Large intestine (tissue), 3 donors: ENCODE results near the gene CDC45. TPM values are rescaled to one million over a fixed set of nuclear protein-coding genes. Genes with fewer than 3 reads are reported as not detected.
"Not testable (repeated sequence)": the region's sequence is repeated elsewhere in the genome, so short reads cannot be mapped to it uniquely, and the experiment has no call there.

ENCODE experiments used
- DNase-seq, 2 donors: peaks; one replicate each; pipeline versions ENCODE4 v3.0.0 to v3.0.0-alpha.2; 2013
- H3K27ac ChIP-seq: one replicate; pipeline ENCODE4 v1.5.1; 2013; ENCODE audit warnings: low read length
- H3K27me3 ChIP-seq: 2 replicates; pipeline ENCODE4 v1.6.1; 2013; ENCODE audit warnings: low read length; ENCODE audit not compliant: control insufficient read depth, insufficient read depth
- H3K36me3 ChIP-seq: 2 replicates; pipeline ENCODE4 v1.6.1; 2013; ENCODE audit warnings: low read length; ENCODE audit not compliant: control insufficient read depth, insufficient read depth
- H3K4me1 ChIP-seq: one replicate; pipeline ENCODE4 v1.6.1; 2013; ENCODE audit warnings: low read length; ENCODE audit not compliant: control insufficient read depth, insufficient read depth
- H3K4me3 ChIP-seq: one replicate; pipeline ENCODE4 v1.5.1; 2013; ENCODE audit warnings: low read length
- H3K9me3 ChIP-seq: one replicate; pipeline ENCODE4 v1.6.1; 2013; ENCODE audit warnings: mild to moderate bottlenecking, low read depth, low read length, moderate library complexity; ENCODE audit not compliant: control insufficient read depth
- WGBS: methylation state at CpG from one replicate; pipeline ENCODE4 v1.1.5; 2013; ENCODE audit warnings: low lambda C conversion rate; ENCODE audit not compliant: insufficient coverage; 5-methylcytosine and 5-hydroxymethylcytosine counted together
- polyA plus RNA-seq: library from polyadenylated mRNA; unstranded; fragments of 120-200 nt; gene quantifications from one replicate; pipeline ENCODE4 v1.2.1, GENCODE V29; 2013

CDC45 gene
- polyA plus RNA-seq, 1 donor = 8.7 TPM

- 92% methylated on average over 2 of the region's 8 CpGs for WGBS
- no peak overlapping the region for H3K4me3 ChIP-seq
- no peak for DNase-seq
- H3K36me3 ChIP-seq = no peaks in the 10 kb centered on the region
- no peak overlapping the region for H3K27ac ChIP-seq
- no peaks in the 10 kb centered on the region for H3K4me1 ChIP-seq
- no peaks in the 10 kb centered on the region for H3K9me3 ChIP-seq
- no peaks in the 10 kb centered on the region for H3K27me3 ChIP-seq
These were observed 53.4 kb downstream of the CDC45 start for GRCh38 chr22:19533049-19533626.

- Histone ChIP-seq H3K27me3 (no peaks in the 10 kb centered on the region), H3K4me3 (no peak overlapping the region), H3K27ac (no peak overlapping the region), H3K9me3 (no peaks in the 10 kb centered on the region), H3K4me1 (no peaks in the 10 kb centered on the region), H3K36me3 (no peaks in the 10 kb centered on the region)
- DNase-seq = no peak
These were observed 54.1 kb downstream of the CDC45 start for GRCh38 chr22:19533857-19534256.

GRCh38 chr22:19535001-19535400, 55.3 kb downstream of the CDC45 start:
- no peaks in the 10 kb centered on the region for H3K4me1 ChIP-seq
- H3K36me3 ChIP-seq = no peaks in the 10 kb centered on the region
- no peaks in the 10 kb centered on the region for H3K27me3 ChIP-seq
- H3K9me3 ChIP-seq = no peaks in the 10 kb centered on the region
- no peak overlapping the region for H3K4me3 ChIP-seq
- DNase-seq = no peak
- WGBS = no CpG with 5 or more reads among the region's 3 CpGs
- H3K27ac ChIP-seq = no peak overlapping the region

- Histone ChIP-seq H3K4me3 (no peak overlapping the region), H3K4me1 (no peaks in the 10 kb centered on the region), H3K27ac (no peak overlapping the region), H3K27me3 (no peaks in the 10 kb centered on the region), H3K36me3 (no peaks in the 10 kb centered on the region), H3K9me3 (no peaks in the 10 kb centered on the region)
- DNase-seq = no peak
- WGBS = no CpG with 5 or more reads among the region's 9 CpGs
These were observed 56.8 kb downstream of the CDC45 start for GRCh38 chr22:19536564-19536963.

GRCh38 chr22:19537941-19538488, 58.3 kb downstream of the CDC45 start:
- DNase-seq = no peak
- no peaks in the 10 kb centered on the region for H3K27me3 ChIP-seq
- H3K36me3 ChIP-seq = no peaks in the 10 kb centered on the region
- no peaks in the 10 kb centered on the region for H3K9me3 ChIP-seq
- WGBS = 57% methylated on average over 1 of the region's 5 CpGs
- H3K4me3 ChIP-seq = no peak overlapping the region
- H3K27ac ChIP-seq = no peak overlapping the region
- no peaks in the 10 kb centered on the region for H3K4me1 ChIP-seq

GRCh38 chr22:19540394-19540793, 60.7 kb downstream of the CDC45 start:
- Histone ChIP-seq H3K36me3 (no peaks in the 10 kb centered on the region), H3K9me3 (no peaks in the 10 kb centered on the region), H3K27me3 (no peaks in the 10 kb centered on the region), H3K27ac (no peak overlapping the region), H3K4me1 (no peaks in the 10 kb centered on the region), H3K4me3 (no peak overlapping the region)
- no peak for DNase-seq

- WGBS = no CpG with 5 or more reads among the region's 16 CpGs
- Histone ChIP-seq H3K4me1 (no peaks in the 10 kb centered on the region), H3K27me3 (no peaks in the 10 kb centered on the region), H3K36me3 (no peaks in the 10 kb centered on the region), H3K9me3 (no peaks in the 10 kb centered on the region), H3K4me3 (no peak overlapping the region), H3K27ac (no peak overlapping the region)
- DNase-seq = peak; percentile 53 to 56
These were observed 64.4 kb downstream of the CDC45 start for GRCh38 chr22:19543970-19544708.

GRCh38 chr22:19545935-19546207, 66.2 kb downstream of the CDC45 start:
- H3K36me3 ChIP-seq = no peaks in the 10 kb centered on the region
- no peak overlapping the region for H3K4me3 ChIP-seq
- no peak for DNase-seq
- H3K27ac ChIP-seq = no peak overlapping the region
- no peaks in the 10 kb centered on the region for H3K27me3 ChIP-seq
- H3K9me3 ChIP-seq = no peaks in the 10 kb centered on the region
- no peaks in the 10 kb centered on the region for H3K4me1 ChIP-seq
- WGBS = no CpG with 5 or more reads among the region's 5 CpGs

GRCh38 chr22:19546680-19547079, 67.0 kb downstream of the CDC45 start:
- no peaks in the 10 kb centered on the region for H3K4me1 ChIP-seq
- H3K9me3 ChIP-seq = no peaks in the 10 kb centered on the region
- H3K36me3 ChIP-seq = no peaks in the 10 kb centered on the region
- no CpG with 5 or more reads among the region's 6 CpGs for WGBS
- H3K27ac ChIP-seq = no peak overlapping the region
- H3K4me3 ChIP-seq = no peak overlapping the region
- DNase-seq = no peak
- no peaks in the 10 kb centered on the region for H3K27me3 ChIP-seq

- no peaks in the 10 kb centered on the region for H3K9me3 ChIP-seq
- no peak overlapping the region for H3K4me3 ChIP-seq
- WGBS = no CpG with 5 or more reads among the region's 8 CpGs
- no peaks in the 10 kb centered on the region for H3K36me3 ChIP-seq
- H3K27me3 ChIP-seq = no peaks in the 10 kb centered on the region
- no peak overlapping the region for H3K27ac ChIP-seq
- H3K4me1 ChIP-seq = no peaks in the 10 kb centered on the region
- no peak for DNase-seq
These were observed 67.9 kb downstream of the CDC45 start for GRCh38 chr22:19547620-19548019.

- H3K4me3 ChIP-seq, H3K27me3 ChIP-seq, H3K9me3 ChIP-seq, DNase-seq, H3K27ac ChIP-seq, H3K36me3 ChIP-seq, H3K4me1 ChIP-seq: not testable (repeated sequence)
- WGBS = no CpG with 5 or more reads among the region's 5 CpGs
These were observed 68.7 kb downstream of the CDC45 start for GRCh38 chr22:19548427-19548826.
